ENCODE data around the gene GZMB.
"Not testable (repeated sequence)": the region's sequence is repeated elsewhere in the genome, so short reads cannot be mapped to it uniquely, and the experiment has no call there.

Gene GZMB

DNA sequence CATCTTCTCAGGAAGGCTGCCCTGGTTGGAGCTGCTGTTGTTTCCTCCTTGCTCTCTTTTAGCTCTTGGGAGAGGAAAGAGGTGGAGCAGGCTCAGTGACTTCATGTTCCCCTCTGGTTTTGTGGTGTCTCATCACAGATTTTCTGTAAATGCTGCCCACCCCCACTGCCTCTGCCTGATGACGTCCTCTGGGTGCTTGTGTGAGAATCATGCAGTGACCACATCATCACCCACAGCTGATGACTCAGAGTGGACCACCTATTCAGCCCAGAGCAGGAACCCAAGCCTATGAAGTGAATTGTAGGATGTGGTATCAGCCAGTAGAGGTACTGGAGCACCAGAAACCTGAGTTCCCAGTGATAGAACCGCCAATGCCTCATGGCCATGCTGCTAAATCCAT lies at the start of gene GZMB:
TSS of gene GZMB (minus strand) at position 33 of the 400 bp plus-strand sequence. CDS start at position 3, 30 bp downstream.
- no peak for DNase-seq

DNA sequence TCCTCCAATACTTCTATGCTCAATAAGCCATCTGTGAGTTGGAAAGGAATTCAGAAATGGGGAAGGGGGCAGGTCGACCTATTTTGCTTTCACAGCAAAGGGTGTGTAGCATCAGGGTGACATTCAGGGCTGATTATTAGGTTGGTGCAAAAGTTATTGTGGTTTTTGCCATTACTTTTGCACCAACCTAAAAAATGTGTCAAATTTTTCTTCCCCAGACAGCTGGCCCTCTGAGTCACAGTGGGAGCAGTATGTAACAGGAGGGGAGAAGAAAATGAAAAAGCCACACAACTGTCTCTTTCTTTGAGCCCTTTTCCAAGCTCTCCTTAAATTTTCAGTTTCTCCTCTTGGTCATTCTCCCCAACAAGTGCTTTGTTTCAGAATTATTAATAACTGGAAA lies 47.1 kb upstream of the GZMB start:
- no peak for DNase-seq

DNA sequence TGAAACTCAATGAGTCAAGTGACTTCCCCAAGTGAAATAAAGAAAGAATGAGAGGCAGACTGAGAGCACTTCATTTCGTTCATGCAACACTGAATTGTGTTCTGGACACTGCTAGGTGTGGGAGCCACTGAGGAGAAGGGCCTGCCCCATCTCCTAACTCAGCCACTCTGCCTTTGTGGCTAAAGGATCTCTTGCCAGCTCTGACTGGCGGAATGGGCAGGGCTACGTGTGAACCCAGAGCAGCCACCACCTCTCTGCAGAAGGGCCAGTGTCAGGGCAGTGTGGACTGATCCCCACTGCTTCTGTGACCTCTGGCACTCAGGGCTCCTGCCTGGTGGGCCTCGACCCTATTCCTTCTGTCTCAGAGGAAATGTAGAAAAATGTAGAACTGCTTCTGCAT lies 46.5 kb upstream of the GZMB start:
- no peak for DNase-seq

- DNase-seq = no peak
These were observed 45.4 kb upstream of the GZMB start for GRCh38 chr14:24679248-24679961.

- DNase-seq = peak; percentile 77
These were observed 44.8 kb upstream of the GZMB start for GRCh38 chr14:24678801-24679247.

DNA sequence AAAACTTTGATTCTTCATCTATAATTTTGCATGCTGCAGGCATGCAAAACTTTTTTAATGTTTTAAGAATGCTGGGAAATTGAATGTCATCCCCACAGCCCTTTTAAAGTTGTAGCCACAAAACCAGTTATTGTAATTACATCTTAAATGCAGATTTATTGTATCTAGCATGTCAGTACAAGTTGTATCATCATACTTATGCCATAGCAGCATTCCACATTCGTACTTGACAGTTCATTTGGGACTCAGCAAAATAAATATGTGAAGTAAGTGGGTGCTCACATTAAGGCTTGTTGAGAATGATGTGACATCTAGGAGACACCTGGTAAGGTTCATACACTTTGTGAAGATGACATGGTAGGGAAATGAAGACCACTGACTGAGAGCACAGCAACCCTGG lies 44.0 kb upstream of the GZMB start:
- no peak for DNase-seq

- no peak for DNase-seq
These were observed 40.4 kb upstream of the GZMB start for GRCh38 chr14:24674204-24674970.

DNA sequence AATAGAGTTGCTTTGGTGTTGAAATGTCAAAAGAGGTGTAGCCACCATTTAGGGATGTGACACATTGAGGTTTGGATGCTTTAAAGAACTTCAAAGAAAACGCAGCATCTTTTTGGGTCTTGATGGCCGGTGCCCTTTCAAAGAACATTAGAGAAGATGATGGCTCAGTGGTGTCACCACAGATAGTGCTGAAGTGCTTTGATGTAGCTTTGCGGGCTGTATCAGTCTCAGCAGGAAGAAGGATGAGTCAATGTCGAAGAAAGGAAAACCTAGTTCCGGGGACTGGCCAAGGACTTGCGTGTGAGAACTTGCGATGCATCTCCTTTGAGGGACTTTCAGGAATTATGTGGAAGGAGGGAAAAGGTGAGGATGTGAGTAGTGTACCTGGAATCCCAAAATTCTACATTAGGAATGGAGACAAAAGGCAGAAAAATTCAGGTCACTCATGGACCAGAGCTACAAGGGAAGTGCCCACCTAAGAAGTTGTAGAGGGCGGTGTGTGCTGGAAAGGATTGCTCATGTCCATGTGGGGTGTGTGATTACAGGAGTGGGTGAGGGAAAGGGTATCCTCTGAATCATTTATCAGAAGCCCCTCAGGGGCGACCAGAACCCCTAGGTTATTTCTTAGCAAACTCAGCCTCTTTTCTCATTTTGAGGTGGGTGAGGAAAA lies 39.7 kb upstream of the GZMB start:
- no peak for DNase-seq

DNA sequence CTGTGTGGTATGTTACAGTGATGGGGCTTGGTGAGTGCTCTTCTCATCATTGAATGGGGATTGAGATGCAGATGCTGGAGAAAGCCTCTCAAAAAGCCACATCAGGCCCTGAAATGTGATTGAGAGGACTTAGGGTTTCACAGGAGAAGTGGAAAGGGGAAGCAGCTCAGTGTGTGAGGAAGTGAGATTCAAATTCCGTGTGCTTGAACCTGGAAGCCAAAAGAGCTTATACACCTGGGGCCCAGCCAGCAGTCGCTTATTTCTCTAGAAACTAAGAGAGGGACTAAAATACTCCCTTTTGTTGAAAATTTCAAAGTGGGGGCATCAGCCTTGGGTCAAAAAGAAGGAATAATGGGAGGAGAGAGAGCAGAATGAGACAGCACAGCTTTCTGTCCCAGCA lies 39.1 kb upstream of the GZMB start:
- DNase-seq = no peak

GRCh38 chr14:24670594-24670993 lies 36.6 kb upstream of the GZMB start:
- DNase-seq = no peak

DNA sequence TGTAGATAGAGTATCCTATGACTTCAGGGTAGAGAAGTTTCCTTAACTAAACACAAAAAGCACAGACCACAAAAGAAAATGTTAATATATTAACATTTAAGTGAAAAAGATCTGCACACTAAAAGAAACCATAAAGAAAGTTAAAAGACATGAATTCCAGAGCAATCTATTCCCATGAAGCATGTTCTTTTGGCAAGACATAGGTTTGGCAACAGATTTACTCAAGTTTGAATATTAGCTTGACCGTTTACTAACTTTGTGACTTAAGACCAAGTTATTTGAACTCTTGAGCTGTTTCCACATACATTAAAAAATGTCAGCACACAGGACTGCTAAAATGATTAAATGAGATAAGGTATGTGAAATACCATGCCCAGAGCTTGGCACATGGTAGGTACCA lies 35.7 kb upstream of the GZMB start:
- no peak for DNase-seq

DNA sequence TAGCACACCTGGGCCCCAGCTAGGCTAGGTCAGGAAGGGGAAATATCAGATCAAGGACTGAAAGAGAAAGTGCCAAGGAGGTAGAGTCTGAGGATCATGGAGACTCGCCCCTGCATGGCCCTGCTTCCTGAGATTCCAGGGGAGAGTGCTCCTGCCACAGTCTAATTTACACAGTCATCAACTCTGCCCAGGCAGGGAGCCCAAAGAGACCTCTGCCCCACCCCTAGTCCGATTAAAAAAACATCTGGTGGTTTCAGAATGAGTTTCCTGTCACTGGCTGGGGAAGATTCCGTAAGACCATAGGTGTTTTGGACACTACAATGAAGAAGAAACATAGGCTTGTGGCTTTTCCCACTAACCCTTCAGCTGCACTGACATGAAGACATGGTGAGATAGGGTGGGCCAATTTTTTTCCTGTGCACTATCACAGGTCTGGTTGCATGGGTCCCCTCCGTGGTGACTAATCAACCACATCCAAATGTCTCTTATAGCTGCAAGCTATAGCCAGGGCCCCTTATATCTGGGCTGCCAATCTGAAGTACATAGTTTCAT lies 31.5 kb upstream of the GZMB start:
- DNase-seq = no peak

GRCh38 chr14:24664366-24664765 lies 30.4 kb upstream of the GZMB start:
- DNase-seq = no peak

DNA sequence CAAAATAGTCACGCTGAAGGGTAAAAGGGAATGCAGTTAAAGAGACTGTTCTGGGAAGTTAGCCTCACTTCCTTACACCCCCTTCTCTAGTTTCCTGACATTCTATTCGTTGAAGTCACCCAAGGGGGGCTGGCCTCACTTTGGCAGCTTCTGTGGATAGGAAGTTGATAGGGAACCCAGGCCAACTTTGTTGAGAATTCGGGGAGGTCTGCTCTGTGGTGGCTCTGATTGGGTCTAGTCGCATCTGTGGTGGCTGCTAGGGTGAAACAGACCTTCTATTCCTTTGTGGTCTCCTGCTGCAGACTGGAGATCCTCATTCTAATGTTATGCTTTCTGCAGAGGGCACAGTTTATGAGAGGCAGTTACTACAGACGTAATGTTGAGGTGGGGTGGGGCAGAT lies 28.8 kb upstream of the GZMB start:
- DNase-seq = no peak

GRCh38 chr14:24659916-24660570 lies 26.1 kb upstream of the GZMB start:
- DNase-seq = no peak

DNA sequence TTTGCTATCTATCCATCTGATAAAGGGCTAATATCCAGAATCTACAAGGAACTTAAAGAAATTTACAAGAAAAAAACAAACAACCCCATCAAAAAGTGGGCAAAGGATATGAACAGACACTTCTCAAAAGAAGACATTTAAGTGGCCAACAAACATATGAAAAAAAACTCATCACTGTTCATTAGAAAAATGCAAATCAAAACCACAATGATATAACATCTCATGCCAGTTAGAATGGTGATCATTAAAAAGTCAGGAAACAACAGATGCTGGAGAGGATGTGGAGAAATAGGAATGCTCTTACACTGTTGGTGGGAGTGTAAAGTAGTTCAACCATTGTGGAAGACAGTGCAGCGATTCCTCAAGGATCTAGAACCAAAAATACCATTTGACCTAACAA lies 14.4 kb upstream of the GZMB start:
- not testable (repeated sequence) for DNase-seq

GRCh38 chr14:24639905-24640304 lies 5.9 kb upstream of the GZMB start:
- no peak for DNase-seq

GRCh38 chr14:24639270-24639669 lies 5.3 kb upstream of the GZMB start:
- DNase-seq = no peak

DNA sequence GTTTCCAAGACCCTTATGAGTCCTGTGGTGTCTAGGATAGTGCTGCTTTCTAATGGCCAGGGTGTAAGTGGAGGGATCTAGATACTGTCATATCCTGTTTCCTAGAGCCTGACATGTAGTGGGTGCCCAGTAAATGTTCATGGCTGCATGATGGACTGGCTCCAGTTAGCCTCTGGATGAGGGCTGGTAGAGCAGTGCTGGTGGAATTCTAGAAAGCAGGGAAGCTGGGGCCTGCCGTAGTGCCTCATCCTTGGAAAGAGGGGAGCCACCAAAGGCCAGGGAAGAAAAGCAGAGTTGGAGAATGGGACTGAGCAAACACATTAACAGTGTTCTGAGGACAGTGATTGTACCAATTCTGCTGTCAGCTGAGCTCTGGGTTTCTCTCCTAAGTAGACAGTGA lies 637 bp downstream of the GZMB start:
- no peak for DNase-seq

DNA sequence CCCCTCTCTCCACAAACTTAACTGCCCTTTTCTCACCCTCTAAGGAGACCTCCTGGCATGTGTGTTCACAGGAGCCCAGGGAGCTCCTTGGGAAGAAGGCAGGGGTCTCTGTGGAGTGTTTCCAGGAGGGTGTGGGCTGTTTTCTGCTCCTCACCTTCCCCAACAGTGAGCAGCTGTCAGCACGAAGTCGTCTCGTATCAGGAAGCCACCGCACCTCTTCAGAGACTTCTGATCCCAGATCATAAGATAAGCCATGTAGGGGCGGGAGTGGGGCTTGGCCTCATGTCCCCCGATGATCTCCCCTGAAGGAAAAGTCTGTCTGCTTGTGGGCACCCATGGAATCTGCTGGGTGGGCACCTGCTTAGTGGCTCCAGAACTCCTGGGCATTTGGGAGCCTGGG lies 1.2 kb downstream of the GZMB start:
- DNase-seq = no peak

DNA sequence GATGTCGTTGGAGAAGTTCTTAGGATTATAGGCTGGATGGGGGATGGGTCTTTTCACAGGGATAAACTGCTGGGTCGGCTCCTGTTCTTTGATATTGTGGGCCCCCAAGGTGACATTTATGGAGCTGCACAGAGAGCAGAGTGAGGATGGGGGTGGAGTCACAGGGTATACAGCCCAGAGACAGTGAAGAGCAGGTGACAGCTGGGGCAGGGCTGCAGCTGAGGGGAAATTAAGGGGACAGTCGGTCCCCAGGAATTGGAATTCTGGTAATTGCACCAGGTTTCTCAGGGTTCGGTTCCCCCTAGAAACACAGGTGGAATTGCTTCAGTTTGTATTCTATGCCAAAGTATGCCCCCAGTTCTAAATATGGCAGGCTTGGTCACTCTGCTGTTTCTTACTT lies 1.7 kb downstream of the GZMB start:
- DNase-seq = no peak

- DNase-seq = no peak
These were observed 2.1 kb downstream of the GZMB start for GRCh38 chr14:24631749-24632335.

All from DMS153 (cell line).